GM23338 (cell line): ENCODE results near the gene DLG2. TPM values are rescaled to one million over a fixed set of nuclear protein-coding genes. Genes with fewer than 3 reads are reported as not detected.

Experiments used
- ATAC-seq: fragments of 200-7000 bp; cut with Tn5 transposase; 3 replicates; pipeline ENCODE4 v1.9.1; 2020
- DNase-seq: peaks from one replicate; pipeline ENCODE4 v3.0.0-alpha.2; 2015; ENCODE audit warnings: low spot score
- H2AFZ ChIP-seq: fragments of 200-600 bp; sonication (generic); 2 replicates; pipeline ENCODE4 v1.8.0; 2016; ENCODE audit warnings: antibody characterized with exemption, mild to moderate bottlenecking, moderate library complexity
- H3F3A ChIP-seq: fragments of 200-600 bp; sonication (generic); replicated peaks from 2 replicates; pipeline ENCODE4 v1.8.0; 2017; ENCODE audit warnings: antibody characterized with exemption, mixed run types, low read depth
- H3K27ac ChIP-seq: fragments of 200-600 bp; sonication (generic); 2 replicates; pipeline ENCODE4 v1.6.1; 2016; ENCODE audit warnings: low read depth
- H3K27me3 ChIP-seq: fragments of 200-600 bp; sonication (generic); 2 replicates; pipeline ENCODE4 v1.8.0; 2016; ENCODE audit warnings: mild to moderate bottlenecking, mixed run types, moderate library complexity; ENCODE audit not compliant: insufficient read depth
- H3K36me3 ChIP-seq: fragments of 200-600 bp; sonication (generic); 2 replicates; pipeline ENCODE4 v1.8.0; 2016; ENCODE audit warnings: mild to moderate bottlenecking; ENCODE audit not compliant: insufficient read depth
- H3K4me1 ChIP-seq: fragments of 200-600 bp; sonication (generic); 2 replicates; pipeline ENCODE4 v1.8.0; 2016; ENCODE audit warnings: mild to moderate bottlenecking, moderate library complexity; ENCODE audit not compliant: insufficient read depth
- H3K4me2 ChIP-seq: fragments of 200-600 bp; sonication (generic); 2 replicates; pipeline ENCODE4 v1.7.1; 2017; ENCODE audit warnings: mixed run types
- H3K4me3 ChIP-seq: fragments of 200-600 bp; sonication (generic); 2 replicates; pipeline ENCODE4 v1.6.1; 2016; ENCODE audit warnings: mixed run types
- H3K79me2 ChIP-seq: fragments of 200-600 bp; sonication (generic); replicated peaks from 2 replicates; pipeline ENCODE4 v1.8.0; 2017; ENCODE audit warnings: mild to moderate bottlenecking; ENCODE audit not compliant: insufficient read depth
- H3K9me2 ChIP-seq: fragments of 200-600 bp; sonication (generic); 2 replicates; pipeline ENCODE4 v1.8.0; 2017; ENCODE audit not compliant: insufficient read depth
- H4K20me1 ChIP-seq: fragments of 200-600 bp; sonication (generic); replicated peaks from 2 replicates; pipeline ENCODE4 v1.8.0; 2017; ENCODE audit warnings: mild to moderate bottlenecking; ENCODE audit not compliant: insufficient read depth
- H3K27ac Mint-ChIP-seq: 2 replicates; pipeline ENCODE4 v1.8.0; 2020; ENCODE audit warnings: inconsistent platforms, mild to moderate bottlenecking, moderate library complexity, mixed read lengths
- H3K27me3 Mint-ChIP-seq: 3 replicates; pipeline ENCODE4 v1.8.0; 2022; ENCODE audit warnings: low read depth, mild to moderate bottlenecking, moderate library complexity, mixed read lengths, inconsistent platforms; ENCODE audit not compliant: insufficient read depth, poor library complexity
- H3K36me3 Mint-ChIP-seq: 3 replicates; pipeline ENCODE4 v1.8.0; 2021; ENCODE audit warnings: low read depth, mild to moderate bottlenecking, inconsistent platforms, moderate library complexity, mixed read lengths
- H3K4me1 Mint-ChIP-seq: 3 replicates; pipeline ENCODE4 v1.8.0; 2020; ENCODE audit warnings: mild to moderate bottlenecking, inconsistent platforms, mixed read lengths
- H3K4me3 Mint-ChIP-seq: 3 replicates; pipeline ENCODE4 v1.8.0; 2021; ENCODE audit warnings: moderate library complexity, mild to moderate bottlenecking, inconsistent platforms, mixed read lengths
- H3K9me3 Mint-ChIP-seq: 3 replicates; pipeline ENCODE4 v1.8.0; 2020; ENCODE audit warnings: moderate library complexity, mild to moderate bottlenecking, inconsistent platforms, mixed read lengths
- CREB1 ChIP-seq: fragments of 250-450 bp; sonication (Bioruptor Pico); IDR thresholded peaks from 2 replicates; pipeline ENCODE4 v1.5.0; 2020; ENCODE audit warnings: low read depth, mild to moderate bottlenecking, moderate library complexity
- CTCF ChIP-seq, 2 experiments: fragments of 200-600 bp in 1 of 2; sonication (generic) in 1 of 2; conservative IDR thresholded peaks; 2 replicates each; pipeline versions ENCODE4 v1.5.1 to v1.6.1; 2016 to 2017; ENCODE audit warnings: antibody characterized with exemption in 2 of 2, low read depth in 2 of 2, mild to moderate bottlenecking in 2 of 2, moderate library complexity in 1 of 2
- POLR2AphosphoS5 ChIP-seq: IDR thresholded peaks from 2 replicates; pipeline ENCODE4 v1.6.1; 2016; ENCODE audit warnings: antibody characterized with exemption, low read depth
- ZNF331 ChIP-seq: fragments of 250-450 bp; sonication (Bioruptor Pico); IDR thresholded peaks from 2 replicates; pipeline ENCODE4 v1.5.0; 2020; ENCODE audit warnings: low read depth, mild to moderate bottlenecking, moderate library complexity
- ZNF462 ChIP-seq: fragments of 250-450 bp; sonication (Bioruptor Pico); IDR thresholded peaks from 2 replicates; pipeline ENCODE4 v1.5.0; 2020; ENCODE audit warnings: mild to moderate bottlenecking, moderate library complexity
- polyA plus RNA-seq: library from polyadenylated mRNA; unstranded; fragments of >200 nt; fragmentation: Nextera tagmentation; extraction: Ambion mirVana; gene quantifications from 2 replicates; pipeline ENCODE4 v1.2.1, GENCODE V29; 2016
- total RNA-seq: library from RNA; depleted of rRNA; stranded (reverse); fragments of >200 nt; shearing (Covaris generic); gene quantifications from 2 replicates; pipeline ENCODE4 v1.2.3, GENCODE V29; 2014

DLG2 gene
- total and polyA plus RNA-seq, 2 experiments from 2014 or later, result 19.8 to 21.5 TPM

DNA sequence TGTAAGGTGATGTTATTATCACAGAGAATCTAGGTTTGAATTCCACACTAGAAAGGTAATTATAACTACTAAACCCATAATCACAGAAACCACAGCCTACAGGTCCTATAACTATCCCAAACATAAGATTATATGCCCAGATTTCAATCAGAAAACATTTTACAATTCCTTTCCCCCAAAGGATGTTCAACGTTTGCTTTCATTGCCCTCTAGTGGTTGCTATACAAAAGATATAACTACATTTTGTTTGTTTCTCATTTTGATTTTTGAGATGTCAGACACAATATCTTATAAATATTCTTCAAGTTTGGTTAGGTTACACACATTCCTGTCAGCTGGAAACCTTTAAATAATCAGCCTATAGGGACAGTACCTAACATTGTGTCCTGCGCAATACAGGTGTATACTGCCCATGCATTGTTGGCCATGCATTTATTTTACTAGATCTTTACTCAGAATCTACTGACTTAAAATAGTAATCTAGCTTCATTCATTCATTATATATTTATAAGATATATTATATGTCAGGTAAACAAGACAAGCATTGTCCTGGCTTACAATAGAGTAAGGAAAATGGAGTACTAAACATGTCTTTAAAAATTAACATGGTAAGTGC lies 1810.5 kb downstream of the DLG2 start:
- Mint-ChIP-seq H3K27ac (no peak overlapping the region), H3K9me3 (no peaks in the 10 kb centered on the region; the same call in 2 of the 3 replicates), H3K4me1 (no peaks in the 10 kb centered on the region), H3K36me3 (no peaks in the 10 kb centered on the region), H3K27me3 (no peaks in the 10 kb centered on the region), H3K4me3 (no peak overlapping the region)
- no peak for ATAC-seq
- no peaks in the 10 kb centered on the region for H3K4me1 ChIP-seq
- H3K9me2 ChIP-seq, result no peaks in the 10 kb centered on the region
- H3K36me3 ChIP-seq, result no peaks in the 10 kb centered on the region
- H3K4me3 ChIP-seq, result no peak overlapping the region
- H3K79me2 ChIP-seq, result no peaks in the 10 kb centered on the region
- no peak overlapping the region for H3K4me2 ChIP-seq
- TF ChIP-seq ZNF462, result no peak
- peak; percentile 67 to 84 for TF ChIP-seq CTCF (conservative IDR thresholded peaks at IDR 0.05; ENCODE audit: low read depth in 2 of 2)
- no peak for TF ChIP-seq POLR2AphosphoS5
- TF ChIP-seq CREB1 (CRISPR knock-in tag), result no peak
- TF ChIP-seq ZNF331 (CRISPR knock-in tag), result no peak
- no peak overlapping the region for H2AFZ ChIP-seq
- no peak overlapping the region for H3K27ac ChIP-seq
- H4K20me1 ChIP-seq, result no peaks in the 10 kb centered on the region
- no peaks in the 10 kb centered on the region for H3K27me3 ChIP-seq
- no peaks in the 10 kb centered on the region for H3F3A ChIP-seq
- peak; percentile 59 for DNase-seq
